Endothelial cell of umbilical vein (primary cell): Measurements from ENCODE around the gene PDK3. TPM values are rescaled to one million over a fixed set of nuclear protein-coding genes. Genes with fewer than 3 reads are reported as not detected.

ENCODE experiments used
- BruUV-seq: library from RNA; stranded (reverse); fragments of 400-500 nt; replicated peaks from 2 replicates; lab custom pipeline; 2021; lab: Mats Ljungman, UMichigan
- CTCF ChIA-PET: fragments of 300-600, 350-600 bp; sonication (Branson Sonifier 250); formaldehyde crosslinking; loops from one replicate; lab custom pipeline; 2021; ENCODE audit warnings: antibody characterized with exemption, inconsistent platforms; lab: Charles Lee
- POLR2A ChIA-PET: fragments of 300-600, 350-600 bp; sonication (Branson Sonifier 250); formaldehyde crosslinking; loops from one replicate; lab custom pipeline; 2021; ENCODE audit warnings: antibody characterized with exemption, inconsistent platforms; lab: Charles Lee
- DNase-seq: peaks from one replicate; pipeline ENCODE4 v3.0.0-alpha.2; 2011; ENCODE audit warnings: low read depth, low spot score
- FAIRE-seq: peaks from 2 replicates; lab custom pipeline; 2011; peaks lifted over from hg19 to GRCh38; lab: Jason Lieb, UNC
- H2AFZ ChIP-seq: 2 replicates; pipeline ENCODE4 v1.6.0; 2012; ENCODE audit warnings: low read depth, low read length, control low read depth, inconsistent platforms
- H3K27ac ChIP-seq: 2 replicates; pipeline ENCODE4 v1.5.1; 2011; ENCODE audit warnings: low read depth, mild to moderate bottlenecking, control low read depth, low read length, moderate library complexity; ENCODE audit not compliant: insufficient read depth
- H3K27me3 ChIP-seq, 2 experiments: 2 replicates each; pipeline versions ENCODE4 v1.6.0 to v1.6.1; 2011; ENCODE audit warnings: low read length in 2 of 2, mixed read lengths in 1 of 2; ENCODE audit not compliant: control insufficient read depth in 2 of 2, insufficient read depth in 2 of 2
- H3K36me3 ChIP-seq, 2 experiments: 2 replicates in 1 of 2; 3 replicates in 1 of 2; pipeline ENCODE4 v1.5.1; 2011; ENCODE audit warnings: low read length in 2 of 2, mild to moderate bottlenecking in 1 of 2, moderate library complexity in 1 of 2; ENCODE audit not compliant: control insufficient read depth in 2 of 2, insufficient read depth in 2 of 2; ENCODE audit errors: extremely low read depth in 1 of 2
- H3K4me1 ChIP-seq: 3 replicates; pipeline ENCODE4 v1.5.1; 2011; ENCODE audit warnings: mild to moderate bottlenecking, low read length; ENCODE audit not compliant: control insufficient read depth, insufficient read depth; ENCODE audit errors: extremely low read depth
- H3K4me2 ChIP-seq: 2 replicates; pipeline ENCODE4 v1.6.1; 2011; ENCODE audit warnings: low read length, control low read depth, mixed read lengths; ENCODE audit not compliant: insufficient read depth
- H3K4me3 ChIP-seq, 3 experiments: fragments of 200-600 bp in 1 of 3; sonication (generic), shearing (Covaris generic) in 1 of 3; replicated peaks in 1 of 3; 2 replicates each; pipeline ENCODE4 v1.5.1; 2011 to 2016; ENCODE audit warnings: control low read depth in 3 of 3, low read length in 3 of 3, mild to moderate bottlenecking in 2 of 3, inconsistent platforms in 1 of 3, low read depth in 1 of 3, moderate library complexity in 1 of 3; ENCODE audit not compliant: insufficient read depth in 1 of 3
- H3K79me2 ChIP-seq: 2 replicates; pipeline ENCODE4 v1.6.0; 2012; ENCODE audit warnings: low read length, inconsistent platforms; ENCODE audit not compliant: control insufficient read depth, insufficient read depth
- H3K9ac ChIP-seq: replicated peaks from 2 replicates; pipeline ENCODE3; 2011; ENCODE audit warnings: low read length, control low read depth; ENCODE audit not compliant: insufficient read depth; ENCODE audit errors: extremely low read depth
- H3K9me1 ChIP-seq: replicated peaks from 3 replicates; pipeline ENCODE4 v1.6.0; 2011; ENCODE audit warnings: mild to moderate bottlenecking, low read length; ENCODE audit not compliant: control insufficient read depth, insufficient read depth; ENCODE audit errors: extremely low read depth
- H3K9me3 ChIP-seq: replicated peaks from 2 replicates; pipeline ENCODE4 v1.5.1; 2012; ENCODE audit warnings: low read length, inconsistent platforms; ENCODE audit not compliant: control insufficient read depth, insufficient read depth
- H4K20me1 ChIP-seq: replicated peaks from 2 replicates; pipeline ENCODE3; 2011; ENCODE audit warnings: mild to moderate bottlenecking, low read length; ENCODE audit not compliant: control insufficient read depth, insufficient read depth; ENCODE audit errors: extremely low read depth
- CTCF ChIP-seq, 2 donors: IDR thresholded peaks; 1 replicate in 1 of 2; 2 replicates in 1 of 2; pipeline ENCODE4 v1.5.1; 2011; ENCODE audit warnings: low read length in 2 of 2, mild to moderate bottlenecking in 2 of 2, moderate library complexity in 2 of 2, control low read depth in 1 of 2, inconsistent platforms in 1 of 2, low read depth in 1 of 2; ENCODE audit not compliant: insufficient read depth in 1 of 2; ENCODE audit errors: extremely low read depth in 1 of 2
- FOS ChIP-seq: IDR thresholded peaks from 2 replicates; pipeline ENCODE4 v1.6.1; 2011; ENCODE audit warnings: mild to moderate bottlenecking, low read length, moderate library complexity, borderline replicate concordance; ENCODE audit not compliant: insufficient read depth
- JUN ChIP-seq: IDR thresholded peaks from 2 replicates; pipeline ENCODE4 v1.6.1; 2011; ENCODE audit warnings: borderline replicate concordance, low read depth; ENCODE audit not compliant: insufficient read length, insufficient read depth
- MAX ChIP-seq: IDR thresholded peaks from 2 replicates; pipeline ENCODE4 v1.6.1; 2011; ENCODE audit not compliant: insufficient read depth, insufficient read length
- MYC ChIP-seq: IDR thresholded peaks from one replicate; pipeline ENCODE4 v1.6.1; 2011; ENCODE audit warnings: mild to moderate bottlenecking, low read depth, low read length
- dilution Hi-C: fragments of 300-500 bp; cut with MboI; formaldehyde crosslinking; loops from one replicate; pipeline ENCODE4 v1.15.0; 2019; ENCODE audit warnings: low sequenced_read_pairs; ENCODE audit not compliant: extremely low pct_ligation_motif_present
- intact Hi-C: fragments of 100-400 bp; cut with micrococcal nuclease; formaldehyde crosslinking; loops from one replicate; pipeline ENCODE4 v1.10.0; 2022
- polyA plus RNA-seq, 4 experiments: library from polyadenylated mRNA; depleted of rRNA in 3 of 4; stranded (reverse) in 3 of 4; unstranded in 1 of 4; fragments of >200 nt; gene quantifications; 2 replicates each; pipeline versions ENCODE4 v1.2.1 to v1.2.3, GENCODE V29; 2011 to 2012; ENCODE audit warnings: missing spikeins in 1 of 4
- total RNA-seq: library from RNA; stranded (reverse); gene quantifications from 2 replicates; pipeline ENCODE4 v1.2.3, GENCODE V29; 2021

Gene PDK3
- total and polyA plus RNA-seq, 2 donors (not counting 3 experiments of a cell fraction or from before 2014, with no cell fraction given): 3.0 to 5.9 TPM

- Histone ChIP-seq H3K36me3 (no peaks in the 10 kb centered on the region), H3K4me3 (no peak overlapping the region), H3K9me3 (no peaks in the 10 kb centered on the region), H3K9ac (no peak overlapping the region), H3K9me1 (no peaks in the 10 kb centered on the region), H3K79me2 (no peaks in the 10 kb centered on the region), H4K20me1 (no peaks in the 10 kb centered on the region), H2AFZ (no peak overlapping the region), H3K4me2 (no peak overlapping the region), H3K27ac (no peak overlapping the region), H3K4me1 (no peaks in the 10 kb centered on the region), H3K27me3 (no peaks in the 10 kb centered on the region)
- BruUV-seq: no TSS peak
- POLR2A ChIA-PET: no interaction called here
- DNase-seq: peak; percentile 4
- intact Hi-C loops: no loop called here
- FAIRE-seq: peak; percentile 26
- CTCF ChIA-PET: no interaction called here
- TF ChIP-seq MAX: no peak
- TF ChIP-seq FOS: no peak
- TF ChIP-seq MYC: no peak
- dilution Hi-C loops: no loop called here
Measured at GRCh38 chrX:24479924-24480323, 14.8 kb downstream of the PDK3 start.

GRCh38 chrX:24480400-24480865 is 15.3 kb downstream of the PDK3 start:
- ChIA-PET CTCF (interaction anchor here (0.8 kb wide), 1 partner anchor 9 kb away, joined by 3 read pairs; no protein-coding TSS in a partner anchor), POLR2A (no interaction called here)
- Histone ChIP-seq H3K27me3 (no peaks in the 10 kb centered on the region), H3K4me3 (no peak overlapping the region), H3K9me1 (no peaks in the 10 kb centered on the region), H3K9ac (no peak overlapping the region), H3K4me1 (no peaks in the 10 kb centered on the region), H3K79me2 (no peaks in the 10 kb centered on the region), H4K20me1 (no peaks in the 10 kb centered on the region), H3K9me3 (no peaks in the 10 kb centered on the region), H3K27ac (no peak overlapping the region), H3K36me3 (no peaks in the 10 kb centered on the region), H3K4me2 (no peak overlapping the region), H2AFZ (no peak overlapping the region)
- intact Hi-C loops (no loop called here), dilution Hi-C loops (no loop called here)
- FAIRE-seq: no peak
- no peak for DNase-seq
- TF ChIP-seq CTCF (IDR thresholded peaks at IDR 0.05; ENCODE audit: extremely low read depth in 1 of 2, insufficient read depth in 1 of 2, low read depth in 1 of 2, low read length in 2 of 2) (no peak), JUN (no peak), FOS (no peak)
- no TSS peak for BruUV-seq
